Renal cortex interstitium (tissue), 11 donors: ENCODE data around the gene ARHGAP44. TPM values are rescaled to one million over a fixed set of nuclear protein-coding genes. Genes with fewer than 3 reads are reported as not detected.
"Not testable (repeated sequence)": the region's sequence is repeated elsewhere in the genome, so short reads cannot be mapped to it uniquely, and the experiment has no call there.

Experiments
- DNase-seq, 11 donors: peaks; one replicate each; pipeline ENCODE4 v3.0.0-alpha.2; 2013; ENCODE audit warnings: low read depth in 9 of 11, low spot score in 4 of 11; ENCODE audit errors: extremely low read depth in 1 of 11
- polyA plus RNA-seq, 3 donors: library from polyadenylated mRNA; unstranded; fragments of 120-200 nt; gene quantifications; one replicate each; pipeline ENCODE4 v1.2.1, GENCODE V29; 2013; ENCODE audit not compliant: insufficient read length in 3 of 3

The ARHGAP44 gene
- polyA plus RNA-seq, 3 donors, result 6.6 to 9.1 (median 7.6) TPM

- DNase-seq, result not testable (repeated sequence)
Observed at GRCh38 chr17:12978787-12979186, 189.5 kb downstream of the ARHGAP44 start.

- DNase-seq, result no peak
Observed at GRCh38 chr17:12979246-12979645, 189.9 kb downstream of the ARHGAP44 start.

- DNase-seq, result no peak
Observed at GRCh38 chr17:12979826-12980500, 190.7 kb downstream of the ARHGAP44 start.

- DNase-seq, result no peak
Observed at GRCh38 chr17:12982224-12982623, 192.9 kb downstream of the ARHGAP44 start.

GRCh38 chr17:12983991-12984884 lies 194.9 kb downstream of the ARHGAP44 start:
- no peak for DNase-seq

GRCh38 chr17:12985431-12986293 lies 196.4 kb downstream of the ARHGAP44 start:
- no peak for DNase-seq

GRCh38 chr17:12987120-12987519 lies 197.8 kb downstream of the ARHGAP44 start:
- DNase-seq, result no peak

- DNase-seq, result no peak
Observed at GRCh38 chr17:12990041-12990808, 200.9 kb downstream of the ARHGAP44 start.

GRCh38 chr17:12990926-12991325 lies 201.6 kb downstream of the ARHGAP44 start:
- no peak for DNase-seq

GRCh38 chr17:12992676-12993075 lies 203.4 kb downstream of the ARHGAP44 start:
- DNase-seq, result no peak

- DNase-seq, result no peak
Observed at GRCh38 chr17:12993631-12994030, 204.3 kb downstream of the ARHGAP44 start.

GRCh38 chr17:12994341-12995074 lies 205.2 kb downstream of the ARHGAP44 start:
- DNase-seq, result no peak

GRCh38 chr17:12995106-12995895 lies 206.0 kb downstream of the ARHGAP44 start:
- DNase-seq, result no peak

- no peak for DNase-seq
Observed at GRCh38 chr17:12995896-12996295, 206.6 kb downstream of the ARHGAP44 start.

GRCh38 chr17:12996357-12996756 lies 207.1 kb downstream of the ARHGAP44 start:
- DNase-seq, result no peak

- DNase-seq, result no peak
Observed at GRCh38 chr17:12996941-12997340, 207.6 kb downstream of the ARHGAP44 start.

GRCh38 chr17:12998461-12998860 lies 209.2 kb downstream of the ARHGAP44 start:
- DNase-seq, result no peak
